NT2/D1 (cell line): ENCODE results near the gene CCNQ.

Experiments used
- SUZ12 ChIP-seq: IDR thresholded peaks from 2 replicates; pipeline ENCODE4 v1.6.1; 2011; ENCODE audit not compliant: insufficient read length, insufficient read depth; ENCODE audit errors: extremely low read depth
- YY1 ChIP-seq: IDR thresholded peaks from 2 replicates; pipeline ENCODE4 v1.6.1; 2011; ENCODE audit not compliant: insufficient read length, insufficient read depth
- ZNF274 ChIP-seq: IDR thresholded peaks from 2 replicates; pipeline ENCODE4 v1.6.1; 2011; ENCODE audit warnings: mild to moderate bottlenecking, low read depth, low read length

DNA sequence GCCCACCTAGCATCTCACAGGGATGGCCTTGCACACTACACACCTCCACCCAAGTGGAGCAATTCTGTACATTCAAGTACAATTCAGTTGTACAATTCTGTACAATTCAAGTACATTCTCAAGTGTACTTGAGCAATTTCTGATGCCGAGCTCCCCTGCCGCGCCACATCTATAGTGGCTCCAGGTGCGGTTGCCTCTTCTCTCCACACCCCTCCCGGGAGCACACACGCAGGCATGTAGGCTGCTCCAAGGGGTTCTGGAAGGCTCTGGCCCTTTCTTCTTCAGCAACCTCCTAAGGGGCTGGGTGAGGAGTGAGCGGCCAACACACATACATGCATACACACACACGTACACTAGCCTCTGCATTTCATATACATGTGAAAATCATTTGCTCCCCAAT is 29.2 kb upstream of the CCNQ start:
- TF ChIP-seq YY1 (no peak), SUZ12 (no peak), ZNF274 (no peak)
